HG02938 (cell line): ENCODE measurements around the gene UBE2L5.
"Not testable (repeated sequence)": the region's sequence is repeated elsewhere in the genome, so short reads cannot be mapped to it uniquely, and the experiment has no call there.

Experiments used
- ATAC-seq: cut with Tn5 transposase; IDR thresholded peaks from one replicate; pipeline ENCODE4 v1.9.1; 2021; ENCODE audit warnings: mild to moderate bottlenecking, moderate library complexity; ENCODE audit not compliant: unreplicated experiment

The UBE2L5 gene

GRCh38 chr13:30437177-30437576 is 14.9 kb downstream of the UBE2L5 start:
- ATAC-seq, result no peak

GRCh38 chr13:30438286-30438685 is 16.0 kb downstream of the UBE2L5 start:
- ATAC-seq, result no peak

- peak; percentile 42 for ATAC-seq
Measured at GRCh38 chr13:30440910-30441703, 18.8 kb downstream of the UBE2L5 start.

- ATAC-seq, result no peak
Measured at GRCh38 chr13:30442926-30443325, 20.6 kb downstream of the UBE2L5 start.

GRCh38 chr13:30443491-30443890 is 21.2 kb downstream of the UBE2L5 start:
- ATAC-seq, result not testable (repeated sequence)

GRCh38 chr13:30443957-30444404 is 21.7 kb downstream of the UBE2L5 start:
- peak; percentile 44 for ATAC-seq

- ATAC-seq, result no peak
Measured at GRCh38 chr13:30446126-30446500, 23.8 kb downstream of the UBE2L5 start.

- no peak for ATAC-seq
Measured at GRCh38 chr13:30448441-30448840, 26.1 kb downstream of the UBE2L5 start.

- ATAC-seq, result no peak
Measured at GRCh38 chr13:30450066-30450465, 27.8 kb downstream of the UBE2L5 start.

- not testable (repeated sequence) for ATAC-seq
Measured at GRCh38 chr13:30451476-30451875, 29.2 kb downstream of the UBE2L5 start.

GRCh38 chr13:30453727-30454126 is 31.4 kb downstream of the UBE2L5 start:
- ATAC-seq, result no peak

- ATAC-seq, result no peak
Measured at GRCh38 chr13:30454991-30455390, 32.7 kb downstream of the UBE2L5 start.

GRCh38 chr13:30456290-30456689 is 34.0 kb downstream of the UBE2L5 start:
- no peak for ATAC-seq

- no peak for ATAC-seq
Measured at GRCh38 chr13:30457306-30457891, 35.1 kb downstream of the UBE2L5 start.

GRCh38 chr13:30461279-30462066 is 39.2 kb downstream of the UBE2L5 start:
- not testable (repeated sequence) for ATAC-seq

GRCh38 chr13:30463787-30464495 is 41.6 kb downstream of the UBE2L5 start:
- ATAC-seq, result peak; percentile 33

- peak; percentile 12 for ATAC-seq
Measured at GRCh38 chr13:30464496-30465342, 42.4 kb downstream of the UBE2L5 start.

GRCh38 chr13:30465343-30465592 is 43.0 kb downstream of the UBE2L5 start:
- no peak for ATAC-seq

GRCh38 chr13:30465593-30466357 is 43.5 kb downstream of the UBE2L5 start, which contains the start of gene HMGB1:
TSS of gene HMGB1 (minus strand) at chr13:30465936. CDS start at chr13:30463680, 2,256 bp downstream.
- ATAC-seq, result peak; percentile 85

GRCh38 chr13:30466358-30466714 is 44.0 kb downstream of the UBE2L5 start:
- ATAC-seq, result no peak
